ENCODE measurements around the gene EXD3. TPM values are rescaled to one million over a fixed set of nuclear protein-coding genes. Genes with fewer than 3 reads are reported as not detected.
A peak's percentile ranks its signal among the peaks of the same experiment; 100 is the strongest.

EXD3 gene
- total and polyA plus RNA-seq, 2 of the 13 experiments (the other 11 are each of a cell fraction or from before 2014, with no cell fraction given): 2.7 to 4.8 TPM

- H3K36me3 ChIP-seq (replicated peaks in 1 of 2; ENCODE audit: control insufficient read depth in 1 of 2, insufficient read depth in 2 of 2, low read length in 2 of 2): peaks cover 13 to 27% of the 10 kb centered on the region in 2 experiments; a peak in 4 of 5 replicates
Observed at GRCh38 chr9:137266162-137266527, 156.8 kb downstream of the EXD3 start.

DNA sequence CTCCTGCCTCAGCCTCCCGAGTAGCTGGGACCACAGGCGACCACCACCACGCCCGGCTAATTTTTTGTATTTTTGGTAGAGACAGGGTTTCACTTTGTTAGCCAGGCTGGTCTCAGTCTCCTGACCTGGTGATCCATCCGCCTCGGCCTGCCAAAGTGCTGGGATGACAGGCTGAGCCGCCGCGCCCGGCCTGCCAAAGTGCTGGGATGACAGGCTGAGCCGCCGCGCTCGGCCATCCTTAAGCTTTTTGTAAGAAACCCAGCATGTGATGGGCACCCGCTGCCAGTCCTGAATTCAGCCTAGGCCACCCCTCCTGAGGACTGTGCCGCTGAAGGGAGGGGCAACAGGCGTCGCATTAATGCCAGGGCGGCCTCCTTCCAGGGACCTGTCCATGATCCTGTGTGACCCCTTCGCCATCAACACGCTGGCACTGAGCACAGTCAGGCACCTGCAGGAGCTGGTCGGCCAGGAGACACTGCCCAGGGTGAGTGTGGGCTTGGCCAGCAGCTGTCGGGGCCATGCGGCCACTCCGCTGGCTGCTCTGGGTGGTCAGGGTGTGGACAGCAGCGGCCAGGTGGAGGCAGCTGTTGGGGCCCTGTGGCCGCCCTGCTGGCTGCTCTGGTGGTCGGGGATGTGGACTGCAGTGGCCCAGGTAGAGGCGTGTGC, 157.3 kb downstream of the EXD3 start:
- Histone ChIP-seq H3K27ac (ENCODE audit: extremely low read length, insufficient read depth, low read length) (no peak overlapping the region), H3K36me3 (replicated peaks in 1 of 2; ENCODE audit: control insufficient read depth in 1 of 2, insufficient read depth in 2 of 2, low read length in 2 of 2) (peaks cover 13 to 23% of the 10 kb centered on the region in 2 experiments; a peak in 4 of 5 replicates), H3K79me2 (ENCODE audit: insufficient read depth, low read length) (no peaks in the 10 kb centered on the region), H3K27me3 (ENCODE audit: control insufficient read depth in 1 of 2, insufficient read depth in 2 of 2, low read length in 2 of 2) (no peaks in the 10 kb centered on the region), H3K9ac (ENCODE audit: insufficient read depth, low read depth, low read length) (no peak overlapping the region), H3K4me3 (replicated peaks in 1 of 3; ENCODE audit: insufficient read depth in 1 of 3, low read depth in 2 of 3, low read length in 3 of 3) (no peak overlapping the region), H3K4me1 (ENCODE audit: insufficient read depth, low read length) (peaks cover 19% of the 10 kb centered on the region), H3K9me3 (ENCODE audit: low read length) (no peaks in the 10 kb centered on the region), H3K4me2 (ENCODE audit: low read depth, low read length) (no peak overlapping the region), H4K20me1 (ENCODE audit: insufficient read depth, low read length) (no peaks in the 10 kb centered on the region; the same call in 1 of the 2 replicates), H2AFZ (ENCODE audit: low read length) (no peak overlapping the region)
- no peak for DNase-seq (ENCODE audit: low spot score)
- no peak for TF ChIP-seq SMAD1 (CRISPR knock-in tag; IDR thresholded peaks at IDR 0.05; ENCODE audit: borderline replicate concordance, low read depth)
- peak; percentile 65 for TF ChIP-seq AGO2 (optimal IDR thresholded peaks at IDR 0.05; ENCODE audit: low read depth, low read length)
- no peak for TF ChIP-seq ZNF619 (CRISPR knock-in tag; IDR thresholded peaks at IDR 0.05)
- no peak for TF ChIP-seq PHF5A (CRISPR knock-in tag; IDR thresholded peaks at IDR 0.05; ENCODE audit: low read depth, unreplicated experiment)
- peak; percentile 68 for TF ChIP-seq RBFOX2 (IDR thresholded peaks at IDR 0.05; ENCODE audit: low read depth, low read length)
- TF ChIP-seq, protein P1, sequence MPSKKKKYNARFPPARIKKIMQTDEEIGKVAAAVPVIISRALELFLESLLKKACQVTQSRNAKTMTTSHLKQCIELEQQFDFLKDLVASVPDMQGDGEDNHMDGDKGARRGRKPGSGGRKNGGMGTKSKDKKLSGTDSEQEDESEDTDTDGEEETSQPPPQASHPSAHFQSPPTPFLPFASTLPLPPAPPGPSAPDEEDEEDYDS (CRISPR knock-in tag; IDR thresholded peaks at IDR 0.05): no peak
- BruUV-seq (replicated peaks): no TSS peak
- ATAC-seq: no peak; the same call in 2 of the 3 replicates
- in situ Hi-C loops (cut with HindIII; ENCODE audit: extremely low pct_ligation_motif_present, low pct_unique_long_range_greater_than_20kb) (no loop called here), intact Hi-C loops (cut with micrococcal nuclease; ENCODE audit: unreplicated experiment) (no loop called here)
- ChIA-PET POLR2A (no interaction called here), CTCF (ENCODE audit: low intra/inter-chr PET ratio, low total read pairs) (no interaction called here)
- FAIRE-seq: no peak
- 96% methylated on average over 17 of the region's 29 CpGs for WGBS (ENCODE audit: low lambda C conversion rate)

More at GRCh38 chr9:137266162-137266527, 156.8 kb downstream of the EXD3 start:
- in situ Hi-C loops (cut with HindIII; ENCODE audit: extremely low pct_ligation_motif_present, low pct_unique_long_range_greater_than_20kb): no loop called here
- Histone ChIP-seq H3K4me2 (ENCODE audit: low read depth, low read length) (no peak overlapping the region), H4K20me1 (ENCODE audit: insufficient read depth, low read length) (no peaks in the 10 kb centered on the region; the same call in 1 of the 2 replicates), H3K27ac (ENCODE audit: extremely low read length, insufficient read depth, low read length) (no peak overlapping the region), H3K4me1 (ENCODE audit: insufficient read depth, low read length) (peaks cover 19% of the 10 kb centered on the region), H3K9ac (ENCODE audit: insufficient read depth, low read depth, low read length) (no peak overlapping the region), H3K4me3 (replicated peaks in 1 of 3; ENCODE audit: insufficient read depth in 1 of 3, low read depth in 2 of 3, low read length in 3 of 3) (no peak overlapping the region), H3K79me2 (ENCODE audit: insufficient read depth, low read length) (no peaks in the 10 kb centered on the region), H2AFZ (ENCODE audit: low read length) (no peak overlapping the region), H3K27me3 (ENCODE audit: control insufficient read depth in 1 of 2, insufficient read depth in 2 of 2, low read length in 2 of 2) (no peaks in the 10 kb centered on the region), H3K9me3 (ENCODE audit: low read length) (no peaks in the 10 kb centered on the region)
- DNase-seq (ENCODE audit: low spot score): no peak
- TF ChIP-seq MTERF4 (CRISPR knock-in tag; IDR thresholded peaks at IDR 0.05): no peak
- 0 out of 2 replicates have a peak, but pooled peaks have one; percentile 27 for TF ChIP-seq RBFOX2 (IDR thresholded peaks at IDR 0.05; ENCODE audit: low read depth, low read length)
- no TSS peak for BruUV-seq (replicated peaks)
- CTCF ChIA-PET (ENCODE audit: low intra/inter-chr PET ratio, low total read pairs): no interaction called here
- no peak for FAIRE-seq
- intact Hi-C loops (cut with micrococcal nuclease; ENCODE audit: unreplicated experiment): no loop called here
- no peak; the same call in 2 of the 3 replicates for ATAC-seq
- WGBS (ENCODE audit: low lambda C conversion rate): 100% methylated on average over 6 of the region's 15 CpGs
- POLR2A ChIA-PET: no interaction called here
